IPS-15b (cell line): Measurements from ENCODE around the gene ZNF669.

ENCODE experiments used
- H3K27me3 ChIP-seq: one replicate; pipeline ENCODE4 v1.6.1; 2013; ENCODE audit warnings: low read length; ENCODE audit not compliant: control insufficient read depth, insufficient read depth
- H3K36me3 ChIP-seq: one replicate; pipeline ENCODE4 v1.6.1; 2013; ENCODE audit warnings: low read length; ENCODE audit not compliant: control insufficient read depth, insufficient read depth
- H3K4me1 ChIP-seq: one replicate; pipeline ENCODE4 v1.6.1; 2013; ENCODE audit warnings: mild to moderate bottlenecking, low read length; ENCODE audit not compliant: control insufficient read depth, insufficient read depth
- H3K4me3 ChIP-seq: one replicate; pipeline ENCODE4 v1.5.1; 2013; ENCODE audit warnings: low read depth, low read length
- H3K9ac ChIP-seq: one replicate; pipeline ENCODE4 v1.6.1; 2013; ENCODE audit warnings: low read depth, mild to moderate bottlenecking, low read length
- H3K9me3 ChIP-seq: one replicate; pipeline ENCODE4 v1.6.1; 2013; ENCODE audit warnings: mild to moderate bottlenecking, low read length; ENCODE audit not compliant: control insufficient read depth, insufficient read depth

The ZNF669 gene

DNA sequence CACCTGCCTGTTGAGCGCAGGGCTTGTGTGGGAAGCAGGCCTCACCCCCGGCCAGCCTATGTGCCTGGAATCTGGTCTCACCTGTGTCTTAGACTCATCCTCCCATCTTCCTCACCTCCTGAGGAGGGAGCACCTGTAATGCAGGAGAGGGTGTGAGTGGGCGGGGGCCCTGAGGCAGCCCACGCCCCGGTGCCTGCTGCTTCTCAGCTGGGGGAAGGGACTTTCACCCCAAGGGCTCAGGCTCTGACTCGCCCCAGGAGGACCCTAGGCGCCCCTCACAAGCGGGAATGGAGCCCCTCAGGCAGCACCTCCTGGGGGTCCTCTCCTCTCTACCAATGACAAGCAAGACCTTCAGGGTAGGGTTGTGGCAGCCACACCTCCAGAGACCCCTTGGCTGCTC lies 18.8 kb downstream of the ZNF669 start:
- no peaks in the 10 kb centered on the region for H3K36me3 ChIP-seq
- no peaks in the 10 kb centered on the region for H3K9me3 ChIP-seq
- no peak overlapping the region for H3K4me3 ChIP-seq
- no peak overlapping the region for H3K9ac ChIP-seq
- no peaks in the 10 kb centered on the region for H3K4me1 ChIP-seq
- H3K27me3 ChIP-seq: no peaks in the 10 kb centered on the region

DNA sequence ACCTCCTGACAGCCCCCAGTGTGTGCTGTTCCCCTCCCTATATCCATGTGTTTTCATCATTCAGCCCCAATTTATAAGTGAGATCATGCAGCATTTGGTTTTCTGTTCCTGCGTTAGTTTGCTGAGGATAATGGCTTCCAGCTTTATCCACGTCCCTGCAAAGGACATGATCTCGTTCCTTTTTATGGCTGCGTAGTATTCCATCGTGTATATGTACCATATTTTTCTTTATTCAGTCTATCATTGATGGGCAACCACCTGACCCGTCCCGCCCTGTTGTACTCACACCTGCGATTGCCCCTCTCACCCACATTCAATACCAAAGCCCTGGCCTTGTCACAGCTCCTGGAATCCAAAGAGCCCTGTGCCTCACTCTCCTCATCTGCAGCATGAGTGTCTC lies 19.4 kb downstream of the ZNF669 start:
- Histone ChIP-seq H3K36me3 (no peaks in the 10 kb centered on the region), H3K9me3 (no peaks in the 10 kb centered on the region), H3K27me3 (no peaks in the 10 kb centered on the region), H3K4me1 (no peaks in the 10 kb centered on the region), H3K9ac (no peak overlapping the region), H3K4me3 (no peak overlapping the region)

GRCh38 chr1:247079141-247079874 lies 24.8 kb downstream of the ZNF669 start:
- Histone ChIP-seq H3K27me3 (no peaks in the 10 kb centered on the region), H3K9me3 (no peaks in the 10 kb centered on the region), H3K4me3 (peak overlapping the region; percentile 95), H3K36me3 (no peaks in the 10 kb centered on the region), H3K4me1 (no peaks in the 10 kb centered on the region), H3K9ac (peak overlapping the region; percentile 48)

DNA sequence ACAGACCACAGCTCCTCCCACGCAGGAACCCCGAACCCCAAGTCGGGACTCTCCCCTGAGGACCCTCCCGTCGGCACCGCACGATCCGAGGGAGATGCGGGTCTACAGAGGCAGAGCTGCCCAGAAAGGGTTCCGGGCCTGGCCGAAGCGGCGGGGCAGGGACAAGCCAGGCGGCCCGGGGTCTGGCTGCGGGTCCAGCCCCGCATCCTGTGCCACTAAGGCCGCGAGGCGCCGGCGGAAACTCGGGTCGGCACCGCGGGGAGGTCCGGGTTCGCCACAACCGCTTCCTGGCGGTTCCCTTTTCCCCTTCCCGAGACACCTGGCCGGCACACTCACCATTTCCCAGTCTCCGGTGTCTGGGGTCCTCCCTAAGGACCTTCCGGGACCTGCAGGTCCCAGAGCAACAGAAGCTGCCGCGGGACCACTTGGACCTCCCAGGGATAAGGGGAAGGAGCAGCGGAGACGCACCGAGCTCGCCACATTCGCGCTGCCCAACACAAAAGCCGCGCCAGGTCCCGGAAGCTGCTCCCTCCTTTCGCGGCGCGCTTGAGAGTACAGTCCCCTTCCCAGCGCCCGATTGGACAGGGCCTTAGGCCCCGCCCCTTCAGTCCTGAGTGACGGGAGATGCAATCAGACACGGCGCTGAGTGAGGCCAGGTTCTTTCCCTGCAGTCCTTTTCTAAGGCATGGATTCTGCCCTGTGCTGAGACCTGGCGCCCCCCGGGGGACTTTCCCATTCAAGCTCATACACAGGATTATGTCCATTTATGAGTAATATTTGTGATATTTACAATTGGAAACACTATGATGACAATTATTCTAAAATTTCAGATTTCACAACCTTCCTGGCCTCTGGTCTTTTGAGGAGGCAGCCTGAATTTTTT lies 25.7 kb downstream of the ZNF669 start, which contains the start of gene ZNF670:
TSS of gene ZNF670 (minus strand) at position 554 of the 883 bp plus-strand sequence. CDS start at position 339, 215 bp downstream.
- Histone ChIP-seq H3K9ac (peak within 1 kb of the TSS; percentile 97), H3K4me3 (peak within 1 kb of the TSS; percentile 95), H3K9me3 (no peaks in the 10 kb centered on the region), H3K36me3 (no peaks in the 10 kb centered on the region), H3K27me3 (no peaks in the 10 kb centered on the region), H3K4me1 (no peaks in the 10 kb centered on the region)

DNA sequence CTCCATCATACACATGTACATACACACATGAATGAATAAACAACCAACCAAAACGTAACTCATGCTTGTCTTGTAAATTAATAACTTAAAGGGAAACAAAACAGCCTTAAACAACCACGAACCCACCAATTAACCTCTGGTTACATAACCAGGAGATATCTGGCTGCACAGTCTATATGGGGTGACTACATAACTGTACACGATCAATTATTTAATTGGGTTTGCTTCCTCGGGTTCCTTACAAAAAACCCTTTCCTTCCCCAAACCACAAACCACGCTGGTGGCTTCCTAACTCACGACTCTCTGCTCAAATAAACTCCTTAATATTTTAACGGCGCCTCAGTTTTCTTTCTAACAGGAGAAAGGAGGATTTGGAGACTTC lies 26.3 kb downstream of the ZNF669 start:
- Histone ChIP-seq H3K9me3 (no peaks in the 10 kb centered on the region), H3K36me3 (no peaks in the 10 kb centered on the region), H3K4me3 (peak overlapping the region; percentile 95), H3K27me3 (no peaks in the 10 kb centered on the region), H3K4me1 (no peaks in the 10 kb centered on the region), H3K9ac (peak overlapping the region; percentile 97)

GRCh38 chr1:247077213-247077612 lies 26.9 kb downstream of the ZNF669 start:
- H3K27me3 ChIP-seq: no peaks in the 10 kb centered on the region
- H3K36me3 ChIP-seq: no peaks in the 10 kb centered on the region
- H3K9me3 ChIP-seq: no peaks in the 10 kb centered on the region
- no peaks in the 10 kb centered on the region for H3K4me1 ChIP-seq
- H3K4me3 ChIP-seq: peak overlapping the region; percentile 95
- H3K9ac ChIP-seq: no peak overlapping the region

- Histone ChIP-seq H3K9me3 (no peaks in the 10 kb centered on the region), H3K27me3 (no peaks in the 10 kb centered on the region), H3K36me3 (no peaks in the 10 kb centered on the region)
These were observed 33.5 kb downstream of the ZNF669 start for GRCh38 chr1:247070645-247071044.

DNA sequence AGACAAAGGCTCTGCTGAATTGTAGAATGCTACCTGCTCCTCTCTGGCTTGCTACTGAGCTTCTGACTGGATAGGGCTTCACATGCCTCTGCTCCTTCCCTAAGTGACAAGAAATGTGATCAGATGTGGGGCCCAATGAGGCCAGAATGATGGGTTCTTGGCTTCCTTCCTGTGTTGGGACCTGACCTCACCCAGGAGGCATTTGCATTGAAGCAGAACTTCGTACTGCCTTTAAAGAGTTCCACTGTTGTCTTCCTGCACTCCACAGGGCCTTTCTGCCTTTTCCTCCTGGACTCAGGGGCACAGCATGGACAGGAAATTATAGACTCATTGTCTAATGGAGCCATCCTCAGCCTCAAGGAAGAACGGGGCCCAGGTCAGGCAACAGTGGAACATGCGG lies 39.9 kb downstream of the ZNF669 start:
- peaks cover 5% of the 10 kb centered on the region for H3K9me3 ChIP-seq
- no peaks in the 10 kb centered on the region for H3K36me3 ChIP-seq
- H3K9ac ChIP-seq: no peak overlapping the region
- no peaks in the 10 kb centered on the region for H3K4me1 ChIP-seq
- no peak overlapping the region for H3K4me3 ChIP-seq
- no peaks in the 10 kb centered on the region for H3K27me3 ChIP-seq

More at GRCh38 chr1:247070645-247071044, 33.5 kb downstream of the ZNF669 start:
- Histone ChIP-seq H3K4me1 (no peaks in the 10 kb centered on the region), H3K4me3 (no peak overlapping the region), H3K9ac (no peak overlapping the region)

DNA sequence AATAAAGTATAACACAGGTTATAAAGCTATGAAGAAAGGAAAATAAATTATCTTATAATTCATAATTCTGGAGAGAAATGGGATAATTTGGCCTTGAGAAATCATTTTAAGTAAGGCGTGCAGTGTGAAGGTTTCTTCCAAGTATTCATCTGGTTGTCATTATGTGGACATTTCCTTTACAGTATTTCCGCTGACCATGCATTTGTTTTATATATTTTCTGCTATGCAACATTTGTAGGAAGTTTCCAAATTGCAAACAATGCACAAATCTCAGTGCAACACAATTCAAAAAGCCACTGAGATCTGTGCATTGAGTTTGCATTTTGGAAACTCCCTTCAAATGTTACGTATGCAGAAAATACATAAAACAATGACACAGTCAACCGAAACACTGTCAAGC lies 43.4 kb downstream of the ZNF669 start:
- Histone ChIP-seq H3K4me3 (no peak overlapping the region), H3K9ac (no peak overlapping the region), H3K4me1 (no peaks in the 10 kb centered on the region), H3K27me3 (no peaks in the 10 kb centered on the region), H3K36me3 (no peaks in the 10 kb centered on the region), H3K9me3 (peaks cover 7% of the 10 kb centered on the region)

DNA sequence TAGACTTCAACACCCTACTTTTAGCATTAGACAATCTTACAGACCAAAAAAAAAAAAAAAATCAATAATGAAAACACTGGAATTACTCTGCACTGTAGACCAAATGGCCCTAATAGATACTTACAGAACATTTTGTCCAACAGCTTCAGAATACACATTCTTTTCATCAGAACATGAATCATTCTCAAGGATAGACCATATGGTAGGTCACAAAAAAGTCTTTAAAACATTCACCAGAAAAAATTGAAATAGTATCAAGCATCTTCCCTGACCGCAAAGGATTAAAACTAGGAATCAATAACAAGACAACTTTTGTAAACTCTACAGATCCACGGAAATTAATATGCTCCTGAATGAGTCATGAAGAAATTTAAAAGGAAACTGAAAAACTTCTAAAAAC lies 48.1 kb downstream of the ZNF669 start:
- peaks cover 4% of the 10 kb centered on the region for H3K36me3 ChIP-seq
- peaks cover 28% of the 10 kb centered on the region for H3K9me3 ChIP-seq

DNA sequence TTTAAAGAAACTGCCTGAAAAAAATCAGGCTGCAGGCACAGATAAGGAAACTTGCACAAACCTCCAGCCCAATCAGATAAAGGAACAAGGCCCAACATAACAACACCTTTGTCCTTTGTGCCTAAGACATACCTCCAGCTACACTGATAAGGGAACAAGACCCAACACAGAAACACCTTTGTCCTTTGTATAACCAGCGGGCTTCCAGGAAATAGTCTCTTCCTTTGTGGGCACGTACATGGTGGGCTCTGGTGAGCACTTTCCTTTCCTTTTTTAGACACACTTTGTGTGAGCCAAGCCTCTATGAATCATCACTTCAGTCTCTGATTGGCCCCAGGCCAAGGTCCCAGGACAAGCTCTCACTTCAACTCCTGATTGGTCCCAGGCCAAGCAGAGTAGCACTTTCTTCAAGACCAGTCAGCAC lies 49.2 kb downstream of the ZNF669 start:
- H3K9ac ChIP-seq: no peak overlapping the region
- H3K4me3 ChIP-seq: no peak overlapping the region
- H3K27me3 ChIP-seq: no peaks in the 10 kb centered on the region
- peaks cover 4% of the 10 kb centered on the region for H3K36me3 ChIP-seq
- no peaks in the 10 kb centered on the region for H3K4me1 ChIP-seq
- peaks cover 29% of the 10 kb centered on the region for H3K9me3 ChIP-seq

More for the DNA sequence above, 48.1 kb downstream of the ZNF669 start:
- no peaks in the 10 kb centered on the region for H3K27me3 ChIP-seq
- no peak overlapping the region for H3K4me3 ChIP-seq
- H3K4me1 ChIP-seq: no peaks in the 10 kb centered on the region
- no peak overlapping the region for H3K9ac ChIP-seq
